Measurements from ENCODE around the gene ARL5C.
"Not testable (repeated sequence)": the region's sequence is repeated elsewhere in the genome, so short reads cannot be mapped to it uniquely, and the experiment has no call there.

DNA sequence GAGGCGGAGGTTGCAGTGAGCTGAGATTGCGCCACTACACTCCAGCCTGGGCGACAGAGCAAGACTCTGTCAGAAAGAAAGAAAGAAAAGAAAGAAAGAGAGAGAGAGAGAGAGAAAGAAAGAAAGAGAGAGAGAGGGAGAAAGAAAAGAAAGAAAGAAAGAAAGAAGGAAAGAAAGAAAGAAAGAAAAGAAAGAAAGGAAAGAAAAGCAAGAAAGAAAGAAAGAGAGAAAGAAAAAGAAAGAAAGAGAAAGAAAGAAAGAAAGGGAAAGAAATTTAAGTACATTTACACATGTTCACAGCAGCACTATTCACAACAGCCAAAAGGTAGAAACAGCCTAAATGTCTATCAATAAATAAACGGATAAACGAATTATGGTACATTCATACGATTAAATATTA is 36.4 kb downstream of the ARL5C start:
- TF ChIP-seq CSDC2 (CRISPR knock-in tag; IDR thresholded peaks at IDR 0.05); RARB (CRISPR knock-in tag; IDR thresholded peaks at IDR 0.05); SNAI2 (CRISPR knock-in tag; IDR thresholded peaks at IDR 0.05); ARNTL (CRISPR knock-in tag; IDR thresholded peaks at IDR 0.05; ENCODE audit: borderline replicate concordance, low read depth); ESRRG (CRISPR knock-in tag; IDR thresholded peaks at IDR 0.05): not testable (repeated sequence)
- TF ChIP-seq, protein P1, sequence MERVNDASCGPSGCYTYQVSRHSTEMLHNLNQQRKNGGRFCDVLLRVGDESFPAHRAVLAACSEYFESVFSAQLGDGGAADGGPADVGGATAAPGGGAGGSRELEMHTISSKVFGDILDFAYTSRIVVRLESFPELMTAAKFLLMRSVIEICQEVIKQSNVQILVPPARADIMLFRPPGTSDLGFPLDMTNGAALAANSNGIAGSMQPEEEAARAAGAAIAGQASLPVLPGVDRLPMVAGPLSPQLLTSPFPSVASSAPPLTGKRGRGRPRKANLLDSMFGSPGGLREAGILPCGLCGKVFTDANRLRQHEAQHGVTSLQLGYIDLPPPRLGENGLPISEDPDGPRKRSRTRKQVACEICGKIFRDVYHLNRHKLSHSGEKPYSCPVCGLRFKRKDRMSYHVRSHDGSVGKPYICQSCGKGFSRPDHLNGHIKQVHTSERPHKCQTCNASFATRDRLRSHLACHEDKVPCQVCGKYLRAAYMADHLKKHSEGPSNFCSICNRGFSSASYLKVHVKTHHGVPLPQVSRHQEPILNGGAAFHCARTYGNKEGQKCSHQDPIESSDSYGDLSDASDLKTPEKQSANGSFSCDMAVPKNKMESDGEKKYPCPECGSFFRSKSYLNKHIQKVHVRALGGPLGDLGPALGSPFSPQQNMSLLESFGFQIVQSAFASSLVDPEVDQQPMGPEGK (CRISPR knock-in tag; IDR thresholded peaks at IDR 0.05; ENCODE audit: borderline replicate concordance) = not testable (repeated sequence)
- TF ChIP-seq, protein P2, sequence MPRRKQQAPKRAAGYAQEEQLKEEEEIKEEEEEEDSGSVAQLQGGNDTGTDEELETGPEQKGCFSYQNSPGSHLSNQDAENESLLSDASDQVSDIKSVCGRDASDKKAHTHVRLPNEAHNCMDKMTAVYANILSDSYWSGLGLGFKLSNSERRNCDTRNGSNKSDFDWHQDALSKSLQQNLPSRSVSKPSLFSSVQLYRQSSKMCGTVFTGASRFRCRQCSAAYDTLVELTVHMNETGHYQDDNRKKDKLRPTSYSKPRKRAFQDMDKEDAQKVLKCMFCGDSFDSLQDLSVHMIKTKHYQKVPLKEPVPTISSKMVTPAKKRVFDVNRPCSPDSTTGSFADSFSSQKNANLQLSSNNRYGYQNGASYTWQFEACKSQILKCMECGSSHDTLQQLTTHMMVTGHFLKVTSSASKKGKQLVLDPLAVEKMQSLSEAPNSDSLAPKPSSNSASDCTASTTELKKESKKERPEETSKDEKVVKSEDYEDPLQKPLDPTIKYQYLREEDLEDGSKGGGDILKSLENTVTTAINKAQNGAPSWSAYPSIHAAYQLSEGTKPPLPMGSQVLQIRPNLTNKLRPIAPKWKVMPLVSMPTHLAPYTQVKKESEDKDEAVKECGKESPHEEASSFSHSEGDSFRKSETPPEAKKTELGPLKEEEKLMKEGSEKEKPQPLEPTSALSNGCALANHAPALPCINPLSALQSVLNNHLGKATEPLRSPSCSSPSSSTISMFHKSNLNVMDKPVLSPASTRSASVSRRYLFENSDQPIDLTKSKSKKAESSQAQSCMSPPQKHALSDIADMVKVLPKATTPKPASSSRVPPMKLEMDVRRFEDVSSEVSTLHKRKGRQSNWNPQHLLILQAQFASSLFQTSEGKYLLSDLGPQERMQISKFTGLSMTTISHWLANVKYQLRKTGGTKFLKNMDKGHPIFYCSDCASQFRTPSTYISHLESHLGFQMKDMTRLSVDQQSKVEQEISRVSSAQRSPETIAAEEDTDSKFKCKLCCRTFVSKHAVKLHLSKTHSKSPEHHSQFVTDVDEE (CRISPR knock-in tag; IDR thresholded peaks at IDR 0.05) = not testable (repeated sequence)
